Calu3 (cell line): ENCODE results near the gene AP5S1. TPM values are rescaled to one million over a fixed set of nuclear protein-coding genes. Genes with fewer than 3 reads are reported as not detected.

Source experiments
- BruUV-seq: library from RNA; stranded (reverse); fragments of 400-500 nt; replicated peaks from 2 replicates; lab custom pipeline; 2021; lab: Mats Ljungman, UMichigan
- CTCF ChIA-PET: fragments of 300-600 bp; sonication (Branson Sonifier 250); formaldehyde crosslinking; loops from one replicate; lab custom pipeline; 2022; ENCODE audit warnings: antibody characterized with exemption; lab: Charles Lee
- DNase-seq: peaks from one replicate; pipeline ENCODE4 v3.0.0; 2022
- H3K27ac Mint-ChIP-seq: one replicate; pipeline ENCODE4 v1.8.0; 2022; ENCODE audit warnings: mixed read lengths; ENCODE audit not compliant: unreplicated experiment
- H3K27me3 Mint-ChIP-seq: one replicate; pipeline ENCODE4 v1.8.0; 2022; ENCODE audit warnings: mixed read lengths; ENCODE audit not compliant: unreplicated experiment
- H3K36me3 Mint-ChIP-seq: one replicate; pipeline ENCODE4 v1.8.0; 2022; ENCODE audit warnings: mild to moderate bottlenecking, moderate library complexity, mixed read lengths; ENCODE audit not compliant: insufficient read depth, unreplicated experiment
- H3K4me1 Mint-ChIP-seq: one replicate; pipeline ENCODE4 v1.8.0; 2022; ENCODE audit warnings: mild to moderate bottlenecking, low read depth, mixed read lengths; ENCODE audit not compliant: unreplicated experiment
- H3K4me3 Mint-ChIP-seq: one replicate; pipeline ENCODE4 v1.8.0; 2022; ENCODE audit warnings: mild to moderate bottlenecking, low read depth, moderate library complexity, mixed read lengths; ENCODE audit not compliant: unreplicated experiment
- H3K9me3 Mint-ChIP-seq: one replicate; pipeline ENCODE4 v1.8.0; 2022; ENCODE audit warnings: low read depth, mixed read lengths; ENCODE audit not compliant: unreplicated experiment
- intact Hi-C: fragments of 100-400 bp; cut with micrococcal nuclease; formaldehyde crosslinking; loops from one replicate; pipeline ENCODE4 v1.10.0; 2022; ENCODE audit not compliant: unreplicated experiment
- total RNA-seq: library from RNA; stranded (reverse); gene quantifications from 2 replicates; pipeline ENCODE4 v1.2.3, GENCODE V29; 2022
- TF ChIP-seq, protein P1 (sequence below): fragments of 200-600 bp; IDR thresholded peaks from one replicate; pipeline ENCODE4 v1.8.0; 2022; ENCODE audit warnings: antibody characterized with exemption; ENCODE audit not compliant: unreplicated experiment

AP5S1 gene
- total RNA-seq, 1 experiment from 2014 or later = 9.5 TPM

DNA sequence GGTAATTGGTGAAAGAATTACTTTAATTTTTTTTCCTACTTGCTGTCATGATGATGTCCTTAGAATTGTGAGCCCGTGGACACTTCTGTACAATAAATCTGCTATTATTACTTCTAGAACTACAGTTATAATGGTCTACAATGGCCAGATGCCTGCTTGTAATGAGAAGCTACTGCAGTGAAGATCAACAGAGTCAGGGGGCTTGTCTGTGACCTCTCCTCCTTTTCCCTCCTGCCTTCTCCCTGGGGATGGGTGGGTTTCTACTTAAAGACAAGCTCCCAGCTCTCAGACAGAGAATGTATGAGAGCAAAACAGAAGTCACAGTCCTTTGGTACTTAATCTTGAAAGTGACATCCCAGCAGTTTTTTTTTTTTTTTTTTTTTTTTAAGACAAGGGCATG is 55.7 kb downstream of the AP5S1 start:
- intact Hi-C loops = no loop called here
- BruUV-seq = no TSS peak
- no peaks in the 10 kb centered on the region for H3K9me3 Mint-ChIP-seq
- DNase-seq = no peak
- H3K36me3 Mint-ChIP-seq = peaks cover 23% of the 10 kb centered on the region
- no peaks in the 10 kb centered on the region for H3K27me3 Mint-ChIP-seq
- CTCF ChIA-PET = no interaction called here
- no peaks in the 10 kb centered on the region for H3K4me1 Mint-ChIP-seq
- no peak overlapping the region for H3K27ac Mint-ChIP-seq
- TF ChIP-seq, protein P1, sequence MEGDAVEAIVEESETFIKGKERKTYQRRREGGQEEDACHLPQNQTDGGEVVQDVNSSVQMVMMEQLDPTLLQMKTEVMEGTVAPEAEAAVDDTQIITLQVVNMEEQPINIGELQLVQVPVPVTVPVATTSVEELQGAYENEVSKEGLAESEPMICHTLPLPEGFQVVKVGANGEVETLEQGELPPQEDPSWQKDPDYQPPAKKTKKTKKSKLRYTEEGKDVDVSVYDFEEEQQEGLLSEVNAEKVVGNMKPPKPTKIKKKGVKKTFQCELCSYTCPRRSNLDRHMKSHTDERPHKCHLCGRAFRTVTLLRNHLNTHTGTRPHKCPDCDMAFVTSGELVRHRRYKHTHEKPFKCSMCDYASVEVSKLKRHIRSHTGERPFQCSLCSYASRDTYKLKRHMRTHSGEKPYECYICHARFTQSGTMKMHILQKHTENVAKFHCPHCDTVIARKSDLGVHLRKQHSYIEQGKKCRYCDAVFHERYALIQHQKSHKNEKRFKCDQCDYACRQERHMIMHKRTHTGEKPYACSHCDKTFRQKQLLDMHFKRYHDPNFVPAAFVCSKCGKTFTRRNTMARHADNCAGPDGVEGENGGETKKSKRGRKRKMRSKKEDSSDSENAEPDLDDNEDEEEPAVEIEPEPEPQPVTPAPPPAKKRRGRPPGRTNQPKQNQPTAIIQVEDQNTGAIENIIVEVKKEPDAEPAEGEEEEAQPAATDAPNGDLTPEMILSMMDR = no peak
- no peak overlapping the region for H3K4me3 Mint-ChIP-seq

DNA sequence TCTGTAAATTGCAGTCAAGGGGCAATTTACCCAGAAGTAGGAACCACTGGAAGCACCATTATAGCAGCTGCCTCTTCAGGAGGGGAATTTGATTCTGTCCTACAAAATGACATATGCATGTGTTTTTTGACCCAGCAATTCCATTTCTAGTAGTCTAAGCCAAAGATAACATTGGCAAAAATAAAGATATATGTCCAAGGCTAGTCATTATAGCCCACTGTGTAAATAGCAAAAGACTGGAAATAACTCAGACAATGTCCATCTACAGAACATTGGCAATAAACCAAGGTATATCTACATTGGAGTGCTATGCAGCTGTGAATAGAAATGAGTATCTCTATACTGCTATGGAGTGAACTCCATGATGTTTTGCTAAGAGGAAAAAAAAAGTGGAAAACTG is 56.3 kb downstream of the AP5S1 start:
- no TSS peak for BruUV-seq
- CTCF ChIA-PET = no interaction called here
- DNase-seq = no peak
- TF ChIP-seq, protein P1 = no peak
- intact Hi-C loops = no loop called here
- Mint-ChIP-seq H3K9me3 (no peaks in the 10 kb centered on the region), H3K27me3 (no peaks in the 10 kb centered on the region), H3K36me3 (peaks cover 20% of the 10 kb centered on the region), H3K4me1 (no peaks in the 10 kb centered on the region), H3K4me3 (no peak overlapping the region), H3K27ac (no peak overlapping the region)

Other genes with a start within 250 kb of the AP5S1 start
- gene GFRA4, start 157.1 kb upstream of the AP5S1 start, total RNA-seq = not detected in 2 replicates
- gene ADAM33, start 138.5 kb upstream of the AP5S1 start, total RNA-seq = not detected in 2 replicates
- not detected in 2 replicates for gene SIGLEC1, start 107.9 kb upstream of the AP5S1 start, total RNA-seq
- gene HSPA12B, start 87.9 kb upstream of the AP5S1 start, total RNA-seq = not detected in 2 replicates
- 27.3 and 29.0 TPM in 2 replicates for gene ADISSP, start 52.8 kb upstream of the AP5S1 start, total RNA-seq
- 0.28 TPM in 1 of 2 replicates, not detected in the other for gene SPEF1, start 39.1 kb upstream of the AP5S1 start, total RNA-seq
- 44.7 and 44.9 TPM in 2 replicates for gene CENPB, start 33.8 kb upstream of the AP5S1 start, total RNA-seq
- 69.6 and 75.0 TPM in 2 replicates for gene CDC25B, start 24.2 kb upstream of the AP5S1 start, total RNA-seq
- gene MAVS, start 26.3 kb downstream of the AP5S1 start, total RNA-seq = 29.8 and 32.1 TPM in 2 replicates
- gene PANK2, start 68.8 kb downstream of the AP5S1 start, total RNA-seq = 37.9 TPM in 2 replicates
- gene RNF24, start 195.0 kb downstream of the AP5S1 start, total RNA-seq = 2.8 and 4.1 TPM in 2 replicates